HG03565 (cell line): ENCODE measurements around the gene TTC33.

Experiments
- ATAC-seq: cut with Tn5 transposase; IDR thresholded peaks from one replicate; pipeline ENCODE4 v1.9.1; 2021; ENCODE audit warnings: mild to moderate bottlenecking, moderate library complexity; ENCODE audit not compliant: unreplicated experiment

Gene TTC33

DNA sequence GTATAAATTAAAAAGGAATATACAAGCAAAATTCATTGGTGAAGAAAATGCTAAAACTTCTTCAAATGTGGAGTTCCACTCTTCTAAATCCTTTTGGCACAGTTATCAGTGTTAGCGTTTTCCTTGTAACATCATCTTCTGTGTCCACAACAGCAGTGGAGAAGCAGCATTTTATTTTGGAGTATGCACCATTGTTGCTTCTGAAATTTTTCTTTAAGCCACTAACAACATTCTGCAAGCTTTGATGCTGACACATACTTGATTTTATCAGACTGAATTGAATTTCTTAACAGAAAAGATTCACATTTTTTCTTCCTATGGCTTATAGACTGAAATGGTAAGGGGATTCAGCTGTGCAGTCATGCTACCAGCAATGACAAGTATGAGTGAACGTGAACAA, 136.8 kb downstream of the TTC33 start:
- no peak for ATAC-seq

DNA sequence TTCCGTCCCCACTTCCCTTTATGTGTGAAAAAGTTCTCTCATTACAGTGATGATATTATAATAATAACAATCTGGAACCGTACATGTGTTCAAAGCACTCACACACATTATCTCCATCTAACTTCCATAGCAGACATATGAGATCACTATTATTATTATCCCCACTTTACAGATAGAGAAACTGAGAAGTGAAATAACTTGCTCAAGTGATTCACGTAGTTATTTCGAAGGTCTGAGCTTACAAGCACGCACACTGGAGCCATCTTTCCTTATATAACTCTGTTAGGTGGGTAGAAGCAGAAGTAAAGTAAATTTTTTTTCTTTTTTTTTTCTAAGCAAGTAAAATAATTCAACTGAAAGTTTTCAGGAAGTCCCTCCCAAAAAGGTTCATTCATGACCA, 139.0 kb downstream of the TTC33 start:
- peak; percentile 64 for ATAC-seq

DNA sequence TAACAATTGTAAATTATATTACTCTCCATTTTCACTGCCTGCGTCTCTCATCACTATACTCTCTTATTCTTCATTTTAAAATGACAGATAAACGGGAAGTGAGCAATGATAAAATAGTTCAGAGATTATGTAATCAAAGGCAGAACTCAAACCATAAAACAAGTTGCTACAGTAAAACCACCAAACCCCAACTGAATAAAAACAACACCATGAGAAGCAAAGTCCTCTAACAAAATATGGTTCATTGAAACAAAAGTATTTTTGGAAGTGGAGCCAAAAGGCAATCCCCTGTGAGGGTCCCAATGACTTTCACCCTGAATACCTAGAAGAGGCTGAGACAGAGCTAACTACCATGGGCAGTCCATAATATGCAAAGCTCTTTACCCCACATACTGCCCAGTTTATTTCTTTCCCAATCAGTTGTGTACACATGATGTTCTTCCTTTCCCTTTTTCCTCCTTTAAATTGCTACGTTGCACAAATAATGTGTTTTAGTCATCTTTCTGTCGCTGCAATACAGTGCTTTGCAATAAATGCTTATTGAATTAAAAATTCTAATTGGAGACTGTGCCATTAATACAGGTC, 140.1 kb downstream of the TTC33 start:
- no peak for ATAC-seq

DNA sequence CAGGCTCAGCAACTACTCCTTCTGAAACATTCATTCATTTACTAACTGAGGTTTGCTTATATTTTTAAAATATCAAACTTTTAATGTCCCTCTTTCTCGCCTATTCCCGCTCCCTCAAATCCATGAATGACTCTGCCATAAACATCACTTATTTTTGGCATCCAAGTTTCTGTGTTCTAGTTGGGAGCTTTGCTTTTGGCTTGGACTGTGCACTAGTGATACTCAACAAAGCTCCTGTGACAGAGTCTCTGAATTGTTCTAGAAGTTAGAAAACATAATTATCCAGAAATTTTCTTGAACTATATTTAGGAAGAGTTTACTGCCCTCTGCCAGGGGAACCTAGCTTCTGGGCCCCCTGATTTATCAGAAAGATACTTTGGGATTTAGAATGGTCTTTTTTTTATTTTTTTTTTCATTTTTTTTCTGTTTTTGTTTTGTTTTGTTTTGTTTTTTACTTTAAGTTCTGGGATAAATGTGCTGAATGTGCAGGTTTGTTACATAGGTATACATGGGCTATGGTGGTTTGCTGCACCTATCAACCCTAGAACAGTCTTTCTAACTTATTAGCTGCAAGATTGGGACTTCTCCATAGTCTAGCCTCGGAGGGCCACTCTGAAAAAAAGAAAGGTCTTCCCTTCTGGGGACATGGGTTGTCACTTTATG, 140.7 kb downstream of the TTC33 start:
- no peak for ATAC-seq

DNA sequence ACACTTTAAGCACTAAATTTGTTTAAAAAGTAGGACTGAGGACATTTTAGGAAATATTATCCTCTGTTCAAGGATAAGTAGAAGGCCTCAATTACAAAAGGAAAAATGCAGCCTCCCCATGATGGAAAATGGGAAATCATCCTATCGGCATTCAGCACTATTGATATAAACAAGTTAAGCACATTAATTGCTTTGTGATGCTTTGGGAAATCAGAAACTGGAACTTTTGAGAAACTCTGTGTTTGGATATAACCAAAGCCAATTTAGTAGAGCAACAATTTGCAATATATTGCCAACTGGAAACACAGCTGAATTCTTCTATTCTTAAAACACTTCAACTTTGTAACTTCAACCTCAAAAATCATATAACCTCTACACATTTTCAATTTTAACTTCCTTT, 141.3 kb downstream of the TTC33 start:
- ATAC-seq, result no peak

DNA sequence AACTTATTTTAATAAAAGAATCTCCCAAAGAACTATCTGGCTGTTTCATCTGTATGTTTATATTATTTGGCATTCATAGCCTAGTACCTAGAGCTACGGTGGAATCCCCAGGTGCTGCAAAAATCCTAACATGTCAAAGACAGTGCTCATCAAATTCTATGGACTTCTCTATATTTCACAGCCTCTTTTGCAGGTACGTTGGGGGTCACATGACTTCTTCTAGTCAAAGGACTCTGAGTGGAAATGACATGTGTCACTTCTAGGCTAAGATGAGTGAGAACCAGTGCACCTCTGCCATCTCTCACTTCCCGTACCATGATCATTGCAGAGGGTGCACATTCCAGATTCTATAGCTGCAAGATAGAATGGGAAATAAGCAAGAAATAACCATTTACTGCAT, 148.6 kb downstream of the TTC33 start:
- ATAC-seq, result no peak

DNA sequence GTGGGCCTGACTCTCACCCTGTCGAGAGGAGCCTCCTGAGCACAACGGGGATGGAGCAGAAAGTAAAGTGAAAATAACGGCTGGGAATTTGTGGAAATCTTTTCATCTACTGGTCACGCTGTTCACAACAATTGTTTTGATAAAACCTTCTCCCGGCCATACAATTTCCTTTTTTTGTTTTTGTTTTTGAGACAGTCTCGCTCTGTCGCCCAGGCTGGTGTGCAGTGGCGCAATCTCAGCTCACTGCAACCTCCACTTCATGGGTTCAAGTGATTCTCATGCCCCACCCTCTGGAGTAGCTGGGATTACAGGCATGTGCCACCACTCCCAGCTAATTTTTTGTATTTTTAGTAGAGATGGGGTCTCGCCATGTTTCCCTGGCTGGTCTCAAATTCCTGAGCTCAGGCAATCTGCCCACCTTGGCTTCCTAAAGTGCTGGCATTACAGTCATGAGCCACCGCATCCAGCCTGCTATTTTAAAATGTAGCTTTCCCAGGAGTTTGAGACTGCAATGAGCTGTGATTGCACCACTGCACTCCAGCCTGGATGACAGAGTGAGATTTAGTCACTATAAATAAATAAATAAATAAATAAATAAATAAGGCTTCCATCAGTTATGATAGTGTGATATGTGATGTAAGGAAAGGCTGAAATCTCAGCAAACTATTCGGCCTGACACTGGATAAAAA, 149.5 kb downstream of the TTC33 start:
- no peak for ATAC-seq

DNA sequence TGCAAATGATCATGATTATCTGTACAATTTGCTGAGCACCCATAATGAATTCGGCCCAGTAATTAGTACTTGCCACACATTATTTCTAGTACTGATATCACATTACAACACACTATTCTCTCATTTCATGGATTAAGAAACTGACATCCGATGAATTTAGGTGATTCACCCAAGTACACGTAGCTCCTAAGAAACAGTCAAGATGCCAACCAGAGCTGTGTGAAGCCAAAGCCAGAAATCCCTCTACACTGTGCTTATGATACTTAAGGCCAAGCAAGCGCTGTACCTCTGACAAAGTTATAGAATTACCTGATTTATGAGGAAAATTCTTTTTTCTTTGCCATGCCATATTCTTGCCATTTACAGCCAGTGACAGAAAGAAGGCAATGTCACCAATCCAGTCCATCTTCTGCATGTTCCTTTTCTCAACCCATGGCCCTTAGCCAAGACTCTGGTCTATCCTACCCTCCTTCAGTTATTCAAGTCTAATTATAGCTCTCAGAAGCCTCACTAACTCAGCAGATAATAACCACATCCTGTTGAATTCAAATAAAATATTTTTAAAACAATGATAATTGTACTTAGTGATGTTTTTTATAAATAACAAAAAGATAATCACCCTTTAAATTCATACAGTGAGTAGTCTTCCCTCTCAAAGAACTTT, 150.3 kb downstream of the TTC33 start:
- ATAC-seq, result no peak

DNA sequence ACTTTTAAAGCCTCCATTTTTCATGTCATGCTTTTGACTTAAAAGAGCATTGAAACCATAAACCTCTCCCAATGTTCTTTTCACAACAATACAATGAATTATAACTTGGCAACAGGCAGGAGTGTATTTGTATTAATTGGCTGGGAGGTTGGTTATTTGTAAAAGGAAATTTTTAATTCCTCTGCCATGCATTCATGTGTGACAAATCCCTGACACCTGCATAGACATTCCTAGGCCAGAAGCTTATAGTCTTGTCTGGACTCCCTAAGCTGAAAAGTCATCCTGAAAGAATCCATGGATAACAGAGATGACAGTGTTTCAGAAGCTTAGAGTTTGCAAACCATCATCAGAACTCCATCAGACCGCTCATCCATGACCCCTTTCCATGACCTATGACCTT, 152.4 kb downstream of the TTC33 start:
- no peak for ATAC-seq

DNA sequence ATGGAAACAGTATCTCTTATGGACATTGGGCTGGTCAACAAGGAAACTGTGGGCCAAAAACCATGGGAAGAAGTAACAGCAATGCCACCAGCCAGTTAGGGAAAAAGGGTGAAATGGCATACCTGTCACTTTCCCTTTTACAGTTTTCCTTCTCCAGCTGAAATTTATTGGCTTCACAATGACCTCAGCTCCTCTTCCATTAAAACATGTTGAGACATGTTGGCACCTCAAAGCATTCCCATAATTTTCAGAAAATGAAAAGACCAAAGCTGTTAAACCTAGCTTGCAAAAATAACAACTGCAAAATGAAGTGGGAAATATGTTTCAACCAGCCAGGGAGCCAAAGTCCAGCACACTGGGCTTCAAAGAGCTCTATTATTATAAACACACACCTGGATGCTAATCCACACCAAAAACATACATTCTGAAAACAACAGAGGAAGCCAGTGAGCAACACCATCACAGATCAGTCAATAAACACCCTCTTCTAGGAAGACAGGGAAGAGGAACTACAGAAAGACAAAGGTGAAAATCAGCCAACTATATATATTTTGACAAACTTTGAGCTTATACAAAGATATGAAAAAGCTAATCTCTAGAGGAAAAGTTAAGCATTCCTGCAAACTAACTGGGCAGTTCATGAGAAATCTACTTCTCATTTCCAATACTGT, 154.4 kb downstream of the TTC33 start:
- ATAC-seq, result no peak

DNA sequence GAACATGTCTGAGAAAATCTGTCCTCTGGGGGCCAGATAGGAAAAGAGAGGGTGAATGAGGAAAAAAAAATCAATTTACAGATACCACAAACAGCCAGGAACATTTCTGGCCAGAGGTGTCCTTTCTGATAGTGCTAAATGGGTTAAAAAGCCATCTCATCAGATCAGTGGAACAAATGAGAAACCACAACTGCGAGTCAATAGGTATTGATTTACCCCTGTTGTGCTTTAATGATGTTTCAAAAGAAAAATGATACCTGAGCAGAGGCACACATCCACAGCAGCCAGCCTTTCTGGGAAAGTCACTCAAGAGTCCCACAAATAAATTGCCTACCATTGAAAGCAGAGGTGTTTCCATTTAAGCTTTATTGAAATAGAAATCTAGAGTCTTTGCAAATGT, 155.4 kb downstream of the TTC33 start:
- ATAC-seq, result no peak

DNA sequence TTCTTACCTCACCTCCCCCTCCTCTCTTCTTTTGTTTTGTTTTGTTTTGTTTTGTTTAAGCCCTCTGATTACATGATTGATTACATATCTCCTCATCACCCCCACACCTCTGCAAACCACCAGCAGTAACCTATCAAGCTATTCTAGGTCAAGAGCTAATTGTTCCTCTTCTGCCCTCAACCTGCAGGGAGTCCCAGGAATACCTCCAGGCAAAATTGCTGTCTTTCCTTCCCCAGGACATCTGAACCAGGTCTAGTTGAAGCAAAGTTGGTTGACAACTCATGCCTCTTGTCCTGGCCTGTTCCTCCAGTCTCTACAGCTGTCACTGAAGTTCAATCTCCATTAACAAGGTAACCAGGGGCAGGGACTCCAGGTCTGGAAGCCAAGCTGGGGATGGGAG, 156.1 kb downstream of the TTC33 start:
- ATAC-seq, result no peak

DNA sequence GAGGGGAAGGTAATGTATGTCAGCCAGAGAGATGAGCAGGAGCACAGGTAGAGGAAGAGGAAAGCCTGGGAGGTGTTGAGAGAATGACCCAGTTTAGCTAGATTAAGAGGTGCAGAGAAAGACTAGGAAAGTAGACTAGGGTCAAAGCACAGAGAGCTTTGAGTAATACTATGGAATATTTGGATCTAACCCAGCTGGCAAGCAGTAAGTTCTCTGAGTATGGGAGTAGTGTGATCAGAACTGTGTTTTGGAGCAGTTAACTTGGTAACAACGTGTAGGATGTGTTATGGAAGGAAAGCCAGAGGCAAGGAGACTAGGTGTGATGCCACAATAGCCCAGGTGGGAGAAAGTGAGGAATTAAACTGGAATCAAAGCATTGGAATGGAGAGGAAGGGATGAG, 160.9 kb downstream of the TTC33 start:
- ATAC-seq, result no peak

DNA sequence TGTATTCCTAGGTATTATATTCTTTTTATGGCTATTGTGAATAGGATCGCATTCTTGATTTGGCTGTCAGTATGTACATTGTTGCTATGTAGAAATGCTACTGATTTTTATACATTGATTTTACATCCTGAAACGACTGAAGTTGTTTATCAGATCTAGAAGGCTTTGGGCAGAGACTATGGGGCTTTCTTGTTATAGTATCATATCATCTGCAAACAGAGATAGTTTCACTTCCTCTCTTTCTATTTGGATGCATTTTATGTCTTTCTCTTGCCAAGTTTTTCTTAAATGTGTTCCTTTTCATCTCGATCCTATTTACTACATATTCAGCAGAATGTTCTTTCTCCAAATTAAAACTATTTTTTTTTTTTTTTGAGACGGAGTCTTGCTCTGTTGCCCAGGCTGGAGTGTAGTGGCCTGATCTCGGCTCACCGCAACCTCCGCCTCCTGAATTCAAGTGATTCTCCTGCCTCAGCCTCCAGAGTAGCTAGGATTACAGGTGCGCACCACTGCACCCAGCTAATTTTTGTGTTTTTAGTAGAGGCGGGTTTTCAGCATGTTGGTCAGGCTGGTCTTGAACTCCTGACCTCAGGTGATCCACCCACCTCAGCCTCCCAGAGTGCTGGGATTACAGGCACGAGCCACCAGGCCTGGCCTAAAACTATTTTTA, 163.9 kb downstream of the TTC33 start:
- peak; percentile 92 for ATAC-seq

DNA sequence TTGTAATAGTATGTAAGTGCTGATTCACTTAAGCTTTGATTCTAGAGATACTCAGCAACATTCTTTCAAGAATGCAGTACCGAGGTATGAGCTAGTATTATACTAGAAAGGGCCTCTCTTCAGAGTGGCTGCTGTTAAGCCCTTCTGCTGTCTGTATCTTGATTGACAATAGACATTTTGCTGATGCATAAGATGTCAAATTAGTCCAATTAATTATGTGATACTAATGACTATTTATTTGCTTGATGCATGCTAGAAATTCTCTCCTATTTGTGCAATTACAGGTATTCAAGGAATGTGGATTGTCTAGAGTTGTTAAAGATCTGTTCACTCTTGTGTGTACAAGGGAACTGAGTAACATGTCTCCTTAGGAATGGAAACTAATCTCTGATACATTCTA, 168.4 kb downstream of the TTC33 start:
- no peak for ATAC-seq

DNA sequence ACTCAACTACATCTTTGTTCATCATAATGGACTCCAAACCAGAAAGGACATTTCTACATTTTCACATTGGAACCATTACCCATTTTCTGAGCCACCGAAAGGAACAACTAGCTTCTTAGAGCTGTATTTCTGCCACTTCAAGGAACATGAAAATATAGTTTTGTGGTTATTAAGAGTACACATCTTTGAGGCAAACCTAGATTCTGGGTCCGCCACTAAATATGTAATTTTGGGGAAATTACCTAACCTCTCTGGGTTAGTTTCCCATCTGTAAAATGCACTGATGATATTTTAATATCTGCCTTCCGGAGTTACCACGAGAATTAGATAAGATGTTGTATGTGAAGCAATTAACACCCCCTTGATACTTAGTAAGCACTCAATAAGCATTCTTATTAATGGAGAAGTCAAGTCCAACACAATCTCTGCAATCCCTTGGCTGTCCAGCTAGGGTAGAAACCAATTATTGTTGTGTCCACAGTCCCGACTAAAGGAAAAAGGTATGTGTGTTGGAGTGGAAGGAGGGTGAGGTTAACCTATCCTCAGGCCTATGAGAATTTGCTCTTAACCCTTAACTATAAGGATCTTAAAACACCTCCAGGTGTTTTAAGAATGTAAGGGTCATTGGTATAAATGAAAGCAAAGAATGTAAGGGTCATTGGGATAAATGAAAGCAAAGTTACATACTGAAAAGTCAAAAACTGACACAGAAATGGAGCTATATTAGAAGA, 170.1 kb downstream of the TTC33 start:
- ATAC-seq, result no peak

DNA sequence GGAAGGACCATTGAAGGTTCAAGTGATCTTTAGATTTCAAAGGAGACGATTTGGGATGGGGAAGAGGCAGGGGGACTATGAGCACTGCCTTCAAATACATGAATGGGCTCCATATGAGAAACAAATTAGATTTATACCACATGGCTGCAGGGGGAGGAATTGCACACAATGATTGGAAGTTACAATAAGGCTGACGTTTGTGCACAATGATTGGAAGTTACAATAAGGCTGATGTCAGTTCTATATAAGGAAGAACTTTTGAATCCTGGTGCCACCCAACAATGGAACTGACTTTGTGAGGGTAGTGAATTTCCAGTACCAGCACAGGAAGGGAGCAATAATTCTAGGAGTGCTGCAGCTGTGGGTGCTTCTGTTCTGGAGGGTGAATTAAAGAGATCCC, 171.7 kb downstream of the TTC33 start:
- ATAC-seq, result no peak

DNA sequence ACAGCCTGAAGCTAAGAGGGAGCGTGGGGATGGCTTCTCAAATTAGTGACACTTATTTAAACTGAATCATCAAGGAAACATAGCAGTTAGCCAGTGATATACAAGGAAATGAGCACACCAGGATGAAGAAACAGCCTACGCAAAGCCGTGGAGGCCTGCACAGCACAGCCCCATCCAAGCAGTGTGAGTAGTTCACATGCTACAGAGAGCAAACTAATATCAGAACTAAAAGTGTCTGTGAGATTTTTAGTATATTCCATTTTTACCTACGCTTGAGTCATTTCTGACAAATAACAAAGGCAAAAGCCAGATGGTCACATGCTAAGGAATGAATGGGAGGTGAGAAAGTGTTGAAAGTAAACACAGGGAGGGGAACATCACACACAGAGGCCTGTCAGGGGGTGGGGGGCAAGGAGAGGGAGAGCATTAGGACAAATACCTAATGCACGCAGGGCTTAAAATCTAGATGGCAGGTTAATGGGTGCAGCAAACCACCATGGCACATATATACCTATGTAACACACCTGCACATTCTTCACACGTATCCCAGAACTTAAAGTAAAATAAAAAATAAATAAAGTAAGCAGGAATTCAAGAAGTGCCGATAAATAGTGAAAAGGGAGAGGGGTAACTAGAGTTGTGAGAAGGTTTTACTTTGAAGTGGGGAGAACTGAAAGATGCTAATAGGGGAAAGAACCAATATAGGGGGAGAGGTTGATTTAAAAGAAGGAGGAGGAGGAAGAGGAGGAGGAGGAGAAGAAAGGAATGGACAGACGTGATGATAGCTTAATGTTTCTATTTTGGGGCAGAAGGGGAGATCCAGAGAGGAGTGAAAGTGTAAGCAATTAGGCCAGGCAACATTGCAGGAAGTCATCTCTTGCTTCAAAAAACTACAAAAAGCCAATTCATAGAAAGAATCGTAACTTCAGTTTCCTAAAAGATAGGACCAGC, 177.0 kb downstream of the TTC33 start:
- ATAC-seq, result peak; percentile 97

DNA sequence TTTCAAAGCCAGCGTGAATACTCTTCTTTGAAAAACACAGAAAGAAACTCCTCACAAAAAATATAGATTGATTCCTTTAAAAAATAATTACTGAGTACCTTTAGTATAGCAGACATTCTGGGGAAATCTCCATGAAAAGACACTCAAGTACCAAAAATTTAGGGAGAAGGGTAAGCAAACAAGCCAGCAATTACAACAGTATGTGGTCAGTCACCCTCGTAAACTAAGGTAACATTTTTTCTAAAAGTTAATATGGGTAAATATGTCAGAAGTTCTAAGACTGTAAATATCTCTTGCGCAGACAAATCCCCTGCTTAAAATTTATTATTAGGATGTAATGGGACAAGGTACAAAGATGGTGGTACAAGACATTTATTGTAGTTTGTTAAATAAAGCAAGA, 178.0 kb downstream of the TTC33 start:
- no peak for ATAC-seq
